NT2/D1 (cell line): Measurements from ENCODE around the gene MBNL2.

Experiments used
- DNase-seq: peaks from one replicate; pipeline ENCODE4 v3.0.0-alpha.2; 2011; ENCODE audit warnings: low read depth, low spot score
- H3K27me3 ChIP-seq: 2 replicates; pipeline ENCODE4 v1.6.0; 2011; ENCODE audit warnings: mild to moderate bottlenecking; ENCODE audit not compliant: insufficient read length, insufficient read depth
- H3K36me3 ChIP-seq: 2 replicates; pipeline ENCODE4 v1.6.1; 2011; ENCODE audit warnings: mild to moderate bottlenecking, low read length, mixed read lengths; ENCODE audit not compliant: insufficient read depth, insufficient read length
- H3K4me1 ChIP-seq: 2 replicates; pipeline ENCODE4 v1.5.1; 2011; ENCODE audit not compliant: insufficient read depth, insufficient read length
- H3K4me3 ChIP-seq: 2 replicates; pipeline ENCODE4 v1.5.1; 2011; ENCODE audit warnings: low read depth; ENCODE audit not compliant: insufficient read length
- H3K9ac ChIP-seq: 2 replicates; pipeline ENCODE4 v1.6.0; 2011; ENCODE audit warnings: low read depth; ENCODE audit not compliant: insufficient read length
- H3K9me3 ChIP-seq: 2 replicates; pipeline ENCODE4 v1.5.1; 2011; ENCODE audit warnings: mild to moderate bottlenecking, low read length; ENCODE audit not compliant: insufficient read depth
- SUZ12 ChIP-seq: IDR thresholded peaks from 2 replicates; pipeline ENCODE4 v1.6.1; 2011; ENCODE audit not compliant: insufficient read length, insufficient read depth; ENCODE audit errors: extremely low read depth
- YY1 ChIP-seq: IDR thresholded peaks from 2 replicates; pipeline ENCODE4 v1.6.1; 2011; ENCODE audit not compliant: insufficient read length, insufficient read depth
- ZNF274 ChIP-seq: IDR thresholded peaks from 2 replicates; pipeline ENCODE4 v1.6.1; 2011; ENCODE audit warnings: mild to moderate bottlenecking, low read depth, low read length

Gene MBNL2

GRCh38 chr13:97367016-97367822 lies 145.1 kb downstream of the MBNL2 start:
- Histone ChIP-seq H3K4me1 (peaks cover 2% of the 10 kb centered on the region), H3K9ac (no peak overlapping the region), H3K9me3 (no peaks in the 10 kb centered on the region), H3K36me3 (no peaks in the 10 kb centered on the region), H3K27me3 (no peaks in the 10 kb centered on the region), H3K4me3 (no peak overlapping the region)
- DNase-seq = no peak
- TF ChIP-seq SUZ12 (no peak), ZNF274 (no peak), YY1 (no peak)

- peaks cover 2% of the 10 kb centered on the region for H3K4me1 ChIP-seq
- H3K36me3 ChIP-seq = no peaks in the 10 kb centered on the region
- H3K27me3 ChIP-seq = no peaks in the 10 kb centered on the region
- DNase-seq = no peak
- no peak overlapping the region for H3K4me3 ChIP-seq
- no peak overlapping the region for H3K9ac ChIP-seq
- H3K9me3 ChIP-seq = no peaks in the 10 kb centered on the region
- no peak for TF ChIP-seq YY1
- no peak for TF ChIP-seq ZNF274
- TF ChIP-seq SUZ12 = no peak
Measured at GRCh38 chr13:97369261-97369893, 147.2 kb downstream of the MBNL2 start.

GRCh38 chr13:97371486-97372109 lies 149.5 kb downstream of the MBNL2 start:
- Histone ChIP-seq H3K36me3 (no peaks in the 10 kb centered on the region), H3K4me1 (peaks cover 2% of the 10 kb centered on the region), H3K4me3 (no peak overlapping the region), H3K27me3 (no peaks in the 10 kb centered on the region), H3K9me3 (no peaks in the 10 kb centered on the region), H3K9ac (no peak overlapping the region)
- DNase-seq = no peak
- TF ChIP-seq SUZ12 (no peak), YY1 (no peak), ZNF274 (no peak)

GRCh38 chr13:97372936-97373335 lies 150.8 kb downstream of the MBNL2 start:
- Histone ChIP-seq H3K36me3 (no peaks in the 10 kb centered on the region), H3K9ac (no peak overlapping the region), H3K4me3 (no peak overlapping the region), H3K27me3 (no peaks in the 10 kb centered on the region), H3K4me1 (no peaks in the 10 kb centered on the region), H3K9me3 (no peaks in the 10 kb centered on the region)
- no peak for DNase-seq
- TF ChIP-seq ZNF274 (no peak), SUZ12 (no peak), YY1 (no peak)

GRCh38 chr13:97373787-97374186 lies 151.7 kb downstream of the MBNL2 start:
- Histone ChIP-seq H3K9me3 (no peaks in the 10 kb centered on the region), H3K36me3 (no peaks in the 10 kb centered on the region)
- DNase-seq = no peak

GRCh38 chr13:97376981-97377380 lies 154.8 kb downstream of the MBNL2 start:
- Histone ChIP-seq H3K9ac (no peak overlapping the region), H3K9me3 (no peaks in the 10 kb centered on the region), H3K36me3 (no peaks in the 10 kb centered on the region), H3K4me1 (no peaks in the 10 kb centered on the region), H3K27me3 (no peaks in the 10 kb centered on the region), H3K4me3 (no peak overlapping the region)
- no peak for TF ChIP-seq ZNF274
- no peak for TF ChIP-seq SUZ12
- no peak for TF ChIP-seq YY1
- DNase-seq = no peak

More at GRCh38 chr13:97373787-97374186, 151.7 kb downstream of the MBNL2 start:
- TF ChIP-seq ZNF274 = no peak
- TF ChIP-seq SUZ12 = no peak
- no peak for TF ChIP-seq YY1
- H3K27me3 ChIP-seq = no peaks in the 10 kb centered on the region
- no peak overlapping the region for H3K4me3 ChIP-seq
- no peaks in the 10 kb centered on the region for H3K4me1 ChIP-seq
- H3K9ac ChIP-seq = no peak overlapping the region

GRCh38 chr13:97379386-97379785 lies 157.3 kb downstream of the MBNL2 start:
- no peak overlapping the region for H3K9ac ChIP-seq
- H3K36me3 ChIP-seq = peaks cover 3% of the 10 kb centered on the region
- no peaks in the 10 kb centered on the region for H3K4me1 ChIP-seq
- no peaks in the 10 kb centered on the region for H3K27me3 ChIP-seq
- no peak for DNase-seq
- H3K9me3 ChIP-seq = no peaks in the 10 kb centered on the region
- TF ChIP-seq ZNF274 (no peak), YY1 (no peak), SUZ12 (no peak)
- H3K4me3 ChIP-seq = no peak overlapping the region
